GM19099 (cell line): ENCODE results near the gene RNF2.

Source experiments
- POLR2A ChIP-seq: IDR thresholded peaks from 3 replicates; pipeline ENCODE4 v1.6.1; 2011; ENCODE audit warnings: low read depth; ENCODE audit not compliant: insufficient read length; ENCODE audit errors: extremely low read depth

Gene RNF2

GRCh38 chr1:185111873-185112272 is 66.5 kb downstream of the RNF2 start:
- no peak for TF ChIP-seq POLR2A

GRCh38 chr1:185112356-185112755 is 67.0 kb downstream of the RNF2 start:
- no peak for TF ChIP-seq POLR2A

- no peak for TF ChIP-seq POLR2A
Measured at GRCh38 chr1:185129708-185130107, 84.3 kb downstream of the RNF2 start.

GRCh38 chr1:185132534-185132933 is 87.2 kb downstream of the RNF2 start:
- TF ChIP-seq POLR2A = no peak

GRCh38 chr1:185137896-185138545 is 92.7 kb downstream of the RNF2 start:
- TF ChIP-seq POLR2A = no peak

- TF ChIP-seq POLR2A = no peak
Measured at GRCh38 chr1:185139246-185139645, 93.9 kb downstream of the RNF2 start.

- no peak for TF ChIP-seq POLR2A
Measured at GRCh38 chr1:185144233-185144632, 98.9 kb downstream of the RNF2 start.

- no peak for TF ChIP-seq POLR2A
Measured at GRCh38 chr1:185151215-185151614, 105.9 kb downstream of the RNF2 start.
